Hepatocyte (in vitro differentiated cells): Measurements from ENCODE around the gene MRAP2.

Source experiments
- EZH2 ChIP-seq: fragments of 200-600 bp; sonication (generic); IDR thresholded peaks from 2 replicates; pipeline ENCODE4 v1.6.1; 2016; ENCODE audit warnings: antibody characterized with exemption, mild to moderate bottlenecking, borderline replicate concordance
- TF ChIP-seq, protein P1 (sequence below): fragments of 200-600 bp; sonication (generic); IDR thresholded peaks from 2 replicates; pipeline ENCODE4 v1.5.1; 2016; ENCODE audit warnings: antibody characterized with exemption, mild to moderate bottlenecking; ENCODE audit not compliant: poor library complexity

GRCh38 chr6:84074988-84075781 lies 41.6 kb downstream of the MRAP2 start:
- TF ChIP-seq, protein P1, sequence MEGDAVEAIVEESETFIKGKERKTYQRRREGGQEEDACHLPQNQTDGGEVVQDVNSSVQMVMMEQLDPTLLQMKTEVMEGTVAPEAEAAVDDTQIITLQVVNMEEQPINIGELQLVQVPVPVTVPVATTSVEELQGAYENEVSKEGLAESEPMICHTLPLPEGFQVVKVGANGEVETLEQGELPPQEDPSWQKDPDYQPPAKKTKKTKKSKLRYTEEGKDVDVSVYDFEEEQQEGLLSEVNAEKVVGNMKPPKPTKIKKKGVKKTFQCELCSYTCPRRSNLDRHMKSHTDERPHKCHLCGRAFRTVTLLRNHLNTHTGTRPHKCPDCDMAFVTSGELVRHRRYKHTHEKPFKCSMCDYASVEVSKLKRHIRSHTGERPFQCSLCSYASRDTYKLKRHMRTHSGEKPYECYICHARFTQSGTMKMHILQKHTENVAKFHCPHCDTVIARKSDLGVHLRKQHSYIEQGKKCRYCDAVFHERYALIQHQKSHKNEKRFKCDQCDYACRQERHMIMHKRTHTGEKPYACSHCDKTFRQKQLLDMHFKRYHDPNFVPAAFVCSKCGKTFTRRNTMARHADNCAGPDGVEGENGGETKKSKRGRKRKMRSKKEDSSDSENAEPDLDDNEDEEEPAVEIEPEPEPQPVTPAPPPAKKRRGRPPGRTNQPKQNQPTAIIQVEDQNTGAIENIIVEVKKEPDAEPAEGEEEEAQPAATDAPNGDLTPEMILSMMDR: no peak
- no peak for TF ChIP-seq EZH2
